ENCODE measurements around the gene FKTN. TPM values are rescaled to one million over a fixed set of nuclear protein-coding genes. Genes with fewer than 3 reads are reported as not detected.
A peak's percentile ranks its signal among the peaks of the same experiment; 100 is the strongest.

The FKTN gene
- total RNA-seq, 1 donor from 2014 or later = 19.5 TPM

DNA sequence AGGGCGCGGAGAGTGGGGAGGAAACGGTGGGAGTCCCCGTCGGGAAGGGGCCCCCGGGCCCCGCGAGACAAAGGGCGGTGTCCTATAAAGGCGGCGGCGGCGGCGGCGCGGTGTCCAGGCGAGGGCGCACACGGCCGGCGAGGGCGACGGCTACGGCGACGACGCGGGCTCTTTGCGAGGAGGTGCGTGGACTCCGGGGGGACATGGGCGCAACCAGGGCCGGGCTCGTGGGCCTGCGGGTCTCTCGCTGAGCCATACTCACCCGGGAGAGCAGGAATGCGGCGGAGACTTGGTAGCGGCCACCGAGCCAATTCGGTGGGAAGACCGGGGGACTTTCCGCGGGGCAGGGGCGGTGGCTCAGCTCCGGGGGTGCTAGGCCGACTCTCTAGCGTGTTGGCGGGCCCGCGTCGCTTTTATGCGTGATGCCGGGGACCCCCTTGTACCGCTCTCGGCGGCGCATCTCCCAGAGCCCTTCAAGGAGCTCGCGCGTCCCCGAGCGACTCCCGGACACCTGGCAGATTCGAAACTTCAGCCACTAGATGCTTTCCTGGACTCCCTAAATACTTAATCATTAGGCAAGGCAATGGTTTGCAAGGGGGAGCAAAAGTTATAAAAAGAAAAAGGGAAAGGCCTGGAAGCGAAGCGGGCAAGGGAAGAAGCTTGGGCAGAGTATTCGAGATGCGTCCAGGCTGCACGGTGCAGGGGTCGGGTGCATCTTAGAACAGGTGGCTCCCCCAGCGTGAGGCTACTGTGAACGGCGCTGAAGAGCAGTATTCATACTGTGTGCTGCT lies 98.4 kb downstream of the FKTN start:
- TF ChIP-seq, protein P1, sequence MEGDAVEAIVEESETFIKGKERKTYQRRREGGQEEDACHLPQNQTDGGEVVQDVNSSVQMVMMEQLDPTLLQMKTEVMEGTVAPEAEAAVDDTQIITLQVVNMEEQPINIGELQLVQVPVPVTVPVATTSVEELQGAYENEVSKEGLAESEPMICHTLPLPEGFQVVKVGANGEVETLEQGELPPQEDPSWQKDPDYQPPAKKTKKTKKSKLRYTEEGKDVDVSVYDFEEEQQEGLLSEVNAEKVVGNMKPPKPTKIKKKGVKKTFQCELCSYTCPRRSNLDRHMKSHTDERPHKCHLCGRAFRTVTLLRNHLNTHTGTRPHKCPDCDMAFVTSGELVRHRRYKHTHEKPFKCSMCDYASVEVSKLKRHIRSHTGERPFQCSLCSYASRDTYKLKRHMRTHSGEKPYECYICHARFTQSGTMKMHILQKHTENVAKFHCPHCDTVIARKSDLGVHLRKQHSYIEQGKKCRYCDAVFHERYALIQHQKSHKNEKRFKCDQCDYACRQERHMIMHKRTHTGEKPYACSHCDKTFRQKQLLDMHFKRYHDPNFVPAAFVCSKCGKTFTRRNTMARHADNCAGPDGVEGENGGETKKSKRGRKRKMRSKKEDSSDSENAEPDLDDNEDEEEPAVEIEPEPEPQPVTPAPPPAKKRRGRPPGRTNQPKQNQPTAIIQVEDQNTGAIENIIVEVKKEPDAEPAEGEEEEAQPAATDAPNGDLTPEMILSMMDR (conservative IDR thresholded peaks at IDR 0.05; ENCODE audit: low read depth, low read length) = no peak
- peak overlapping the region; percentile 60 for H3K4me3 ChIP-seq (ENCODE audit: low read depth, low read length)
- no peak for DNase-seq (ENCODE audit: low read depth)

GRCh38 chr9:105658351-105658750 lies 100.4 kb downstream of the FKTN start:
- no peak overlapping the region for H3K4me3 ChIP-seq (ENCODE audit: low read depth, low read length)
- DNase-seq (ENCODE audit: low read depth) = no peak
- TF ChIP-seq, protein P1 (conservative IDR thresholded peaks at IDR 0.05; ENCODE audit: low read depth, low read length) = no peak

DNA sequence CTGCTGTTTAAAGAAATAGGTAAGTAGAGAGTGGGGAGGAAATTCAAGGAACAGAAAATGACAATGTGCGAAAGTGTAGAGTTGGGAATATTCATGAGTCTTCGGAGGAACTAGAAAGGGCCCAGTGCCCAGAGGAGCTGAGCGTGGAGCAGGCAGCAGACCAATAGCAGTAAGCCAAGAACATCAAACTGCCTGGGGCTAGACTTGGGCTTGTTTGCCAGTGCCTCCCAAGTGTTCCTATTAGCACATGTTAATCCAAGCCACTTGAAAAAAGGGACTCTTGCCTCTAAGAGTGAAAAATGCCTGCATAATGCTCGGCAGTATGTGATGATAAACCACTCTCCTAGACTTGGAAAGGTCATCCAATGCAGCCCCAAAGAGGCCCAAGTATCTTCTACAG lies 103.1 kb downstream of the FKTN start:
- no peak for DNase-seq (ENCODE audit: low read depth)
- TF ChIP-seq, protein P1 (conservative IDR thresholded peaks at IDR 0.05; ENCODE audit: low read depth, low read length) = no peak
- no peak overlapping the region for H3K4me3 ChIP-seq (ENCODE audit: low read depth, low read length)

DNA sequence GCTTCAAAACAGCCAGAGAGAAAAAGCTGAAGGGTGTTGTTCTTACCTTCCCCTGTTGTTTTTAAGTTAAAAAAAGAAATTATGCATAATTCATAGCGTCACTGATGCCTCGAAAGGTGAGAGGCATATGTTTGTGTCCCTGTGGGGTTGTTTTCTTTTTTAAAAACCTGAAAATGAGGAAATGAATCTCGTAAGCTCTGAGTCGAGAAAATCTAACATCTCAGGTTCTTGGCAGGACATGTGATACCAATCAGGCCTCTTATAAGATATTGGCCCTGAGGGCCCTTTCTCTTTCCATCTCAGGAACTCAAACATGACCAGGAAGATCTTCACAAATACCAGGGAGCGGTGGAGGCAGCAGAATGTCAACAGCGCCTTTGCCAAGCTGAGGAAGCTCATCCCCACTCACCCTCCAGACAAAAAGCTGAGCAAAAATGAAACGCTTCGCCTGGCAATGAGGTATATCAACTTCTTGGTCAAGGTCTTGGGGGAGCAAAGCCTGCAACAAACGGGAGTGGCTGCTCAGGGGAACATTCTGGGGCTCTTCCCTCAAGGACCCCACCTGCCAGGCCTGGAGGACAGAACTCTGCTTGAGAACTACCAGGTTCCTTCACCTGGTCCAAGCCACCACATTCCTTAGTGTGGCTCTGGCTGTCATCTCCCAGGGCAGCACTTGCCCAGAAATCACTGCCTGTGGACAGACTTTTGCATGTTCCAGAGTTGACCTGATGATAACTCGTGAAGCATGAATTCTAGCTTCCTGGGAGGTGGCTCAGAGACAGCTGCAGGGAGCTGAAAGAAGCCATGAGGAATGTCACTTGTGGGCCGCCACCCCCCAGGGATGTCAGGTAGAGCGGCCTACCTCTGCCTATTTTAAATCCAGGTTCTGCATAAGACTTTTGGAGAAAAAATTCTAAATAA lies 104.5 kb downstream of the FKTN start, which contains the start of gene TAL2:
TAL2 (plus strand) TSS at position 274 of the 921 bp plus-strand sequence; CDS start at position 314, 40 bp downstream.
- TF ChIP-seq, protein P1 (conservative IDR thresholded peaks at IDR 0.05; ENCODE audit: low read depth, low read length) = no peak
- DNase-seq (ENCODE audit: low read depth) = no peak
- H3K4me3 ChIP-seq (ENCODE audit: low read depth, low read length) = no peak within 1 kb of the TSS

DNA sequence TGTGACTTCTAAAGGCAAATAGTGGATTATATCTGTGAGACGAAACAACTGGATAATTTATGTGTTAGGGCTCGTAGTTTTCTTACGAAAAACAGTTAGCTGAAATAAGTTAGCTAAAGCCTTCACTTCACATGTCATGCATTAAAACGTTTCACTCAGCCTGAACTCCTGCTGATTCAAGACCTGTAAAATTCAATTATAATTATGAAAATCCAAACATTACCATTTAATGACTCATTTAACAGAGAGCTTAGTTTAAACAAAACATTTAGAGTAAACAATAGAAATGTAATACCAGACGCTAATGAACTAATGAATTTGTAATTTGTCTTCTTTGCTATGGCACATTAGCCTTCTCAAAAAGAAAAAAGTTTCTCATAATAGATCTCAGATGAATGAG lies 106.0 kb downstream of the FKTN start:
- no peak overlapping the region for H3K4me3 ChIP-seq (ENCODE audit: low read depth, low read length)
- TF ChIP-seq, protein P1 (conservative IDR thresholded peaks at IDR 0.05; ENCODE audit: low read depth, low read length) = no peak
- DNase-seq (ENCODE audit: low read depth) = no peak

DNA sequence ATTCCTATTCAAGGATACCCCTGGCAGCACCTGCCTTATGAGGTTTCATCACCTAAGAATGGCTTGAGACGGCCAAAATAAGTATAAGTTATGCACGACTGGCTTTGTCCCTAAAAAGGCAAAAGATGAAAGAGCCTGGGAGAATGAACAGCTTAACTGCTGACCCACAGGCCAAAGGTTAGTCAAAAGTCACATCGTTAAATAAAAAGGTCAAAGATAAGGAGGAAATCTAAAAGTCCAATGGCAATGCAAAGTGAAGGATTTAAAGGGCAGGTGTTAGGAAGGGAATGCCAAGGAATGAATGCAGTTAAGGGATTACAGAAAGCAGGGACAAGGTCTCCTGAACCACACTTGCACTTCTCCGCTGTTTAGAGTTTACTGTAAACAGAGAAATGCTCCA lies 109.9 kb downstream of the FKTN start:
- no peak overlapping the region for H3K4me3 ChIP-seq (ENCODE audit: low read depth, low read length)
- no peak for DNase-seq (ENCODE audit: low read depth)

More for the DNA sequence above, 109.9 kb downstream of the FKTN start:
- TF ChIP-seq, protein P1 (conservative IDR thresholded peaks at IDR 0.05; ENCODE audit: low read depth, low read length) = no peak
